ENCODE results near the gene LRRC61. TPM values are rescaled to one million over a fixed set of nuclear protein-coding genes. Genes with fewer than 3 reads are reported as not detected.
A peak's percentile ranks its signal among the peaks of the same experiment; 100 is the strongest.

LRRC61 gene
- total and polyA plus RNA-seq, 2 of the 13 experiments (the other 11 are each of a cell fraction or from before 2014, with no cell fraction given): 33.0 to 34.8 TPM

DNA sequence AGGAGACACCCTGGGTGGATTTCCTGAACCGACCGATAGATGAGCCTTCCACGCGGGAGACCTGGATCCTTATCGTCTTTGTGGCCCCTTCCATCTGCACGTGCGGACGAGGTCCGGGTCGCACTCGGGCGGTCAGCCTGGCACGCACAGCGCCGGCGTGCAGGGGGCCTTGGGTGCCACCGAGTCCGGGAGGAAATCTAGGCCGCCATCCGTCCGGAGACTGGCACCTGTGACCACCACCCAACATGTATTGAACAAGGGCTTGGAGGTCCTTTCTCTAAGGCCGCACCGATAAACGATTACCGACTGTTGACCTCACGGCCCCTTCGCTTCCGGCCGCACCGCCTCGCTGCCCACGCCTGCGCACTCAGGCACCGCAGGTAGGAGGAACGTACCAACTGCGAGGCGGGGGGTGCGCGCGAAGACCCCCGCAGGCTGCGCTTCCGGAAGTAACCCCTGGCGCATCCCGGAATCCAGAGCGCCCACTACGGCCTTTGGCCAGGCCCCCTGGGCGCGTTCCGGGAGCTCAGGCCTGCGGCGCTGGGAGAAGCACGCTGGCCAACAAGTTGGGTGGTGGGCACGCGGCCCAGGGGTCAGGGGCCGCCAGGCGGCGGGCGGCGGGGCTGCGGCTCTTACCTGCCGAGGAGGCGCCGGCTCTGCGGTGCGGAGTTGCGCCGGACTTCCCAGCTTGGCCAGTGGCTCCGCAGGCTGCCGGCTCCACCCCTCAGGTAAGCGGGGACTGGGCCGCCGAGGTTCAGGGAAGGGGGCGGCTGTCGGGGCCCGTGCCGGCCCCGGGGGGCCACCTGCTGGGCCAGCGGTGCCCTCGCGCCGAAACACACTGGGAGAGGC, at the start of gene LRRC61, which contains the start of gene ACTR3C (continued):
- TF ChIP-seq ZNF841 (CRISPR knock-in tag; IDR thresholded peaks at IDR 0.05; ENCODE audit: borderline replicate concordance) (0 out of 2 replicates have a peak, but pooled peaks have one; percentile 48), ZNF326 (CRISPR knock-in tag; IDR thresholded peaks at IDR 0.05; ENCODE audit: borderline replicate concordance) (no peak), AGO2 (optimal IDR thresholded peaks at IDR 0.05; ENCODE audit: low read depth, low read length) (peak; percentile 90), MED8 (CRISPR knock-in tag; IDR thresholded peaks at IDR 0.05; ENCODE audit: insufficient replicate concordance) (peak; percentile 74), ZNF749 (CRISPR knock-in tag; IDR thresholded peaks at IDR 0.05; ENCODE audit: borderline replicate concordance) (peak; percentile 65; the same call in 1 of the 2 replicates), MIXL1 (CRISPR knock-in tag; IDR thresholded peaks at IDR 0.05) (no peak), PPARG (CRISPR knock-in tag; conservative IDR thresholded peaks at IDR 0.05) (no peak), TAF1 (CRISPR knock-in tag; IDR thresholded peaks at IDR 0.05) (peak; percentile 89), JUN (CRISPR knock-in tag; IDR thresholded peaks at IDR 0.05) (peak; percentile 67; the same call in 1 of the 2 replicates), RFXAP (CRISPR knock-in tag; IDR thresholded peaks at IDR 0.05; ENCODE audit: borderline replicate concordance) (peak; percentile 78), HOXA9 (CRISPR knock-in tag; IDR thresholded peaks at IDR 0.05; ENCODE audit: borderline replicate concordance) (no peak; the same call in 1 of the 2 replicates), ZNF563 (CRISPR knock-in tag; IDR thresholded peaks at IDR 0.05) (peak; percentile 93)
- TF ChIP-seq, protein P1, sequence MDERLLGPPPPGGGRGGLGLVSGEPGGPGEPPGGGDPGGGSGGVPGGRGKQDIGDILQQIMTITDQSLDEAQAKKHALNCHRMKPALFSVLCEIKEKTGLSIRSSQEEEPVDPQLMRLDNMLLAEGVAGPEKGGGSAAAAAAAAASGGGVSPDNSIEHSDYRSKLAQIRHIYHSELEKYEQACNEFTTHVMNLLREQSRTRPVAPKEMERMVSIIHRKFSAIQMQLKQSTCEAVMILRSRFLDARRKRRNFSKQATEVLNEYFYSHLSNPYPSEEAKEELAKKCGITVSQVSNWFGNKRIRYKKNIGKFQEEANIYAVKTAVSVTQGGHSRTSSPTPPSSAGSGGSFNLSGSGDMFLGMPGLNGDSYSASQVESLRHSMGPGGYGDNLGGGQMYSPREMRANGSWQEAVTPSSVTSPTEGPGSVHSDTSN (CRISPR knock-in tag; IDR thresholded peaks at IDR 0.05): no peak
- TF ChIP-seq, protein P2, sequence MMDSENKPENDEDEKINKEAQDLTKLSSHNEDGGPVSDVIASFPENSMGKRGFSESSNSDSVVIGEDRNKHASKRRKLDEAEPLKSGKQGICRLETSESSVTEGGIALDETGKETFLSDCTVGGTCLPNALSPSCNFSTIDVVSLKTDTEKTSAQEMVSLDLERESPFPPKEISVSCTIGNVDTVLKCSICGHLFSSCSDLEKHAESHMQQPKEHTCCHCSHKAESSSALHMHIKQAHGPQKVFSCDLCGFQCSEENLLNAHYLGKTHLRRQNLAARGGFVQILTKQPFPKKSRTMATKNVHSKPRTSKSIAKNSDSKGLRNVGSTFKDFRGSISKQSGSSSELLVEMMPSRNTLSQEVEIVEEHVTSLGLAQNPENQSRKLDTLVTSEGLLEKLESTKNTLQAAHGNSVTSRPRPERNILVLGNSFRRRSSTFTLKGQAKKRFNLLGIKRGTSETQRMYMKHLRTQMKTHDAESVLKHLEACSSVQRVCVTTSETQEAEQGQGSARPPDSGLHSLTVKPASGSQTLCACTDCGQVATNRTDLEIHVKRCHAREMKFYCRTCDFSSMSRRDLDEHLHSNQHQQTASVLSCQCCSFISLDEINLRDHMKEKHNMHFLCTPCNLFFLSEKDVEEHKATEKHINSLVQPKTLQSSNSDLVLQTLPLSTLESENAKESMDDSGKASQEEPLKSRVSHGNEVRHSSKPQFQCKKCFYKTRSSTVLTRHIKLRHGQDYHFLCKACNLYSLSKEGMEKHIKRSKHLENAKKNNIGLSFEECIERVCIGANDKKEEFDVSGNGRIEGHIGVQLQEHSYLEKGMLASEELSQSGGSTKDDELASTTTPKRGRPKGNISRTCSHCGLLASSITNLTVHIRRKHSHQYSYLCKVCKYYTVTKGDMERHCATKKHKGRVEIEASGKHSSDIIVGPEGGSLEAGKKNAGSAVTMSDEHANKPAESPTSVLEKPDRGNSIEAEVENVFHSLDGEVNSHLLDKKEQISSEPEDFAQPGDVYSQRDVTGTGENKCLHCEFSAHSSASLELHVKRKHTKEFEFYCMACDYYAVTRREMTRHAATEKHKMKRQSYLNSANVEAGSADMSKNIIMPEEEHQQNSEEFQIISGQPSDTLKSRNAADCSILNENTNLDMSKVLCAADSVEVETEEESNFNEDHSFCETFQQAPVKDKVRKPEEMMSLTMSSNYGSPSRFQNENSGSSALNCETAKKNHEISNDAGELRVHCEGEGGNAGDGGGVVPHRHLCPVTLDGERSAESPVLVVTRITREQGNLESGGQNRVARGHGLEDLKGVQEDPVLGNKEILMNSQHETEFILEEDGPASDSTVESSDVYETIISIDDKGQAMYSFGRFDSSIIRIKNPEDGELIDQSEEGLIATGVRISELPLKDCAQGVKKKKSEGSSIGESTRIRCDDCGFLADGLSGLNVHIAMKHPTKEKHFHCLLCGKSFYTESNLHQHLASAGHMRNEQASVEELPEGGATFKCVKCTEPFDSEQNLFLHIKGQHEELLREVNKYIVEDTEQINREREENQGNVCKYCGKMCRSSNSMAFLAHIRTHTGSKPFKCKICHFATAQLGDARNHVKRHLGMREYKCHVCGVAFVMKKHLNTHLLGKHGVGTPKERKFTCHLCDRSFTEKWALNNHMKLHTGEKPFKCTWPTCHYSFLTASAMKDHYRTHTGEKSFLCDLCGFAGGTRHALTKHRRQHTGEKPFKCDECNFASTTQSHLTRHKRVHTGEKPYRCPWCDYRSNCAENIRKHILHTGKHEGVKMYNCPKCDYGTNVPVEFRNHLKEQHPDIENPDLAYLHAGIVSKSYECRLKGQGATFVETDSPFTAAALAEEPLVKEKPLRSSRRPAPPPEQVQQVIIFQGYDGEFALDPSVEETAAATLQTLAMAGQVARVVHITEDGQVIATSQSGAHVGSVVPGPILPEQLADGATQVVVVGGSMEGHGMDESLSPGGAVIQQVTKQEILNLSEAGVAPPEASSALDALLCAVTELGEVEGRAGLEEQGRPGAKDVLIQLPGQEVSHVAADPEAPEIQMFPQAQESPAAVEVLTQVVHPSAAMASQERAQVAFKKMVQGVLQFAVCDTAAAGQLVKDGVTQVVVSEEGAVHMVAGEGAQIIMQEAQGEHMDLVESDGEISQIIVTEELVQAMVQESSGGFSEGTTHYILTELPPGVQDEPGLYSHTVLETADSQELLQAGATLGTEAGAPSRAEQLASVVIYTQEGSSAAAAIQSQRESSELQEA (CRISPR knock-in tag; IDR thresholded peaks at IDR 0.05; ENCODE audit: not compliant biosample characterization): peak; percentile 86
- TF ChIP-seq, protein P3, sequence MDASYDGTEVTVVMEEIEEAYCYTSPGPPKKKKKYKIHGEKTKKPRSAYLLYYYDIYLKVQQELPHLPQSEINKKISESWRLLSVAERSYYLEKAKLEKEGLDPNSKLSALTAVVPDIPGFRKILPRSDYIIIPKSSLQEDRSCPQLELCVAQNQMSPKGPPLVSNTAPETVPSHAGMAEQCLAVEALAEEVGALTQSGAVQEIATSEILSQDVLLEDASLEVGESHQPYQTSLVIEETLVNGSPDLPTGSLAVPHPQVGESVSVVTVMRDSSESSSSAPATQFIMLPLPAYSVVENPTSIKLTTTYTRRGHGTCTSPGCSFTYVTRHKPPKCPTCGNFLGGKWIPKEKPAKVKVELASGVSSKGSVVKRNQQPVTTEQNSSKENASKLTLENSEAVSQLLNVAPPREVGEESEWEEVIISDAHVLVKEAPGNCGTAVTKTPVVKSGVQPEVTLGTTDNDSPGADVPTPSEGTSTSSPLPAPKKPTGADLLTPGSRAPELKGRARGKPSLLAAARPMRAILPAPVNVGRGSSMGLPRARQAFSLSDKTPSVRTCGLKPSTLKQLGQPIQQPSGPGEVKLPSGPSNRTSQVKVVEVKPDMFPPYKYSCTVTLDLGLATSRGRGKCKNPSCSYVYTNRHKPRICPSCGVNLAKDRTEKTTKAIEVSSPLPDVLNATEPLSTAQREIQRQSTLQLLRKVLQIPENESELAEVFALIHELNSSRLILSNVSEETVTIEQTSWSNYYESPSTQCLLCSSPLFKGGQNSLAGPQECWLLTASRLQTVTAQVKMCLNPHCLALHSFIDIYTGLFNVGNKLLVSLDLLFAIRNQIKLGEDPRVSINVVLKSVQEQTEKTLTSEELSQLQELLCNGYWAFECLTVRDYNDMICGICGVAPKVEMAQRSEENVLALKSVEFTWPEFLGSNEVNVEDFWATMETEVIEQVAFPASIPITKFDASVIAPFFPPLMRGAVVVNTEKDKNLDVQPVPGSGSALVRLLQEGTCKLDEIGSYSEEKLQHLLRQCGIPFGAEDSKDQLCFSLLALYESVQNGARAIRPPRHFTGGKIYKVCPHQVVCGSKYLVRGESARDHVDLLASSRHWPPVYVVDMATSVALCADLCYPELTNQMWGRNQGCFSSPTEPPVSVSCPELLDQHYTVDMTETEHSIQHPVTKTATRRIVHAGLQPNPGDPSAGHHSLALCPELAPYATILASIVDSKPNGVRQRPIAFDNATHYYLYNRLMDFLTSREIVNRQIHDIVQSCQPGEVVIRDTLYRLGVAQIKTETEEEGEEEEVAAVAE (CRISPR knock-in tag; IDR thresholded peaks at IDR 0.05; ENCODE audit: borderline replicate concordance): peak; percentile 80; the same call in 1 of the 2 replicates

Measured in HepG2 (cell line).